H1 (cell line): ENCODE results near the gene IL18RAP. TPM values are rescaled to one million over a fixed set of nuclear protein-coding genes. Genes with fewer than 3 reads are reported as not detected.

Experiments
- CTCF ChIA-PET: fragments of 300-600 bp; sonication (Branson Sonifier 250); formaldehyde crosslinking; loops from one replicate; lab custom pipeline; 2021; ENCODE audit not compliant: partially characterized antibody; lab: Charles Lee
- POLR2A ChIA-PET: fragments of 300-600 bp; sonication (Branson Sonifier 250); formaldehyde crosslinking; loops from one replicate; lab custom pipeline; 2021; ENCODE audit warnings: inconsistent platforms; ENCODE audit not compliant: partially characterized antibody; lab: Charles Lee
- DNase-seq, 2 experiments: peaks; one replicate each; pipeline versions ENCODE4 v3.0.0 to v3.0.0-alpha.2; 2010 to 2022; ENCODE audit warnings: low spot score in 2 of 2, low read depth in 1 of 2, mixed read lengths in 1 of 2
- FAIRE-seq: peaks from 2 replicates; lab custom pipeline; 2011; peaks lifted over from hg19 to GRCh38; lab: Jason Lieb, UNC
- H2AFZ ChIP-seq: 2 replicates; pipeline ENCODE4 v1.8.1; 2012; ENCODE audit warnings: low read length, inconsistent platforms
- H2AK5ac ChIP-seq: 2 replicates; pipeline ENCODE4 v1.6.1; 2013; ENCODE audit warnings: low read depth, low read length
- H2BK120ac ChIP-seq: replicated peaks from 2 replicates; pipeline ENCODE3; 2013; ENCODE audit warnings: low read depth, low read length, inconsistent platforms
- H2BK12ac ChIP-seq: 2 replicates; pipeline ENCODE4 v1.6.1; 2013; ENCODE audit warnings: low read depth, low read length
- H2BK15ac ChIP-seq: 2 replicates; pipeline ENCODE4 v1.6.1; 2013; ENCODE audit warnings: low read length
- H2BK20ac ChIP-seq: 2 replicates; pipeline ENCODE4 v1.6.1; 2013; ENCODE audit warnings: low read length
- H2BK5ac ChIP-seq: 2 replicates; pipeline ENCODE4 v1.6.1; 2013; ENCODE audit warnings: low read depth, low read length
- H3K14ac ChIP-seq: 2 replicates; pipeline ENCODE4 v1.6.1; 2013; ENCODE audit warnings: inconsistent platforms; ENCODE audit not compliant: insufficient read length
- H3K18ac ChIP-seq: 2 replicates; pipeline ENCODE4 v1.6.1; 2013; ENCODE audit warnings: low read length; ENCODE audit errors: extremely low read depth
- H3K23ac ChIP-seq: 2 replicates; pipeline ENCODE4 v1.6.1; 2013; ENCODE audit warnings: inconsistent platforms; ENCODE audit not compliant: insufficient read length
- H3K23me2 ChIP-seq: 2 replicates; pipeline ENCODE4 v1.6.1; 2013; ENCODE audit warnings: low read depth, low read length
- H3K27ac ChIP-seq: 2 replicates; pipeline ENCODE4 v1.6.1; 2011; ENCODE audit warnings: low read depth, low read length, inconsistent platforms
- H3K27me3 ChIP-seq, 4 experiments: replicated peaks in 1 of 4; 1 replicate in 1 of 4; 2 replicates in 3 of 4; pipeline versions ENCODE4 v1.6.1 to v1.8.1; 2011 to 2013; ENCODE audit warnings: low read length in 3 of 4, mild to moderate bottlenecking in 3 of 4, inconsistent platforms in 2 of 4, mixed read lengths in 2 of 4, moderate library complexity in 1 of 4; ENCODE audit not compliant: control insufficient read depth in 3 of 4, insufficient read depth in 3 of 4; ENCODE audit errors: extremely low read depth in 1 of 4
- H3K36me3 ChIP-seq, 4 experiments: 2 replicates each; pipeline versions ENCODE4 v1.6.1 to v1.8.1; 2011 to 2013; ENCODE audit warnings: mild to moderate bottlenecking in 4 of 4, low read length in 3 of 4, moderate library complexity in 2 of 4, control low read depth in 1 of 4, inconsistent platforms in 1 of 4; ENCODE audit not compliant: insufficient read depth in 4 of 4, control insufficient read depth in 2 of 4
- H3K4ac ChIP-seq: replicated peaks from 2 replicates; pipeline ENCODE3; 2013; ENCODE audit warnings: low read length, low read depth, mixed read lengths, inconsistent platforms; ENCODE audit not compliant: insufficient read length
- H3K4me1 ChIP-seq, 4 experiments: replicated peaks in 1 of 4; 1 replicate in 1 of 4; 2 replicates in 3 of 4; pipeline versions ENCODE4 v1.6.1 to v1.8.1; 2011 to 2013; ENCODE audit warnings: low read length in 3 of 4, inconsistent platforms in 2 of 4, mixed read lengths in 1 of 4; ENCODE audit not compliant: insufficient read depth in 4 of 4, control insufficient read depth in 3 of 4
- H3K4me2 ChIP-seq, 2 experiments: 2 replicates each; pipeline versions ENCODE4 v1.6.1 to v1.8.1; 2011 to 2013; ENCODE audit warnings: low read depth in 2 of 2, low read length in 2 of 2, control low read depth in 1 of 2, inconsistent platforms in 1 of 2, mild to moderate bottlenecking in 1 of 2; ENCODE audit not compliant: insufficient read depth in 1 of 2
- H3K4me3 ChIP-seq, 4 experiments: fragments of 200-600, 300-600 bp in 1 of 4; sonication (generic), shearing (Covaris generic), sonication (Bioruptor Twin) in 1 of 4; 2 replicates each; pipeline versions ENCODE4 v1.5.1 to v1.8.1; 2011 to 2016; ENCODE audit warnings: low read length in 4 of 4, low read depth in 3 of 4, control low read depth in 2 of 4, inconsistent platforms in 2 of 4, mild to moderate bottlenecking in 2 of 4, mixed read lengths in 1 of 4, moderate library complexity in 1 of 4; ENCODE audit not compliant: insufficient read depth in 2 of 4; ENCODE audit errors: extremely low read depth in 1 of 4
- H3K56ac ChIP-seq: replicated peaks from 2 replicates; pipeline ENCODE3; 2013; ENCODE audit warnings: low read depth, mild to moderate bottlenecking, mixed read lengths, low read length, inconsistent platforms; ENCODE audit not compliant: insufficient read length
- H3K79me1 ChIP-seq: 2 replicates; pipeline ENCODE4 v1.6.1; 2013; ENCODE audit warnings: low read depth, low read length, control low read depth
- H3K79me2 ChIP-seq, 2 experiments: 2 replicates each; pipeline versions ENCODE4 v1.6.1 to v1.8.1; 2012 to 2013; ENCODE audit warnings: low read length in 2 of 2, mild to moderate bottlenecking in 2 of 2, inconsistent platforms in 1 of 2; ENCODE audit not compliant: insufficient read depth in 2 of 2, control insufficient read depth in 1 of 2
- H3K9ac ChIP-seq, 4 experiments: replicated peaks in 1 of 4; 1 replicate in 1 of 4; 2 replicates in 3 of 4; pipeline versions ENCODE4 v1.6.1 to v1.8.1; 2011 to 2013; ENCODE audit warnings: low read depth in 3 of 4, low read length in 3 of 4, control low read depth in 2 of 4, mild to moderate bottlenecking in 2 of 4, moderate library complexity in 2 of 4, inconsistent platforms in 1 of 4; ENCODE audit errors: extremely low read depth in 1 of 4
- H3K9me3 ChIP-seq, 2 experiments: 2 replicates each; pipeline versions ENCODE4 v1.6.1 to v1.8.1; 2012 to 2013; ENCODE audit warnings: mild to moderate bottlenecking in 2 of 2, moderate library complexity in 2 of 2, control low read depth in 1 of 2, inconsistent platforms in 1 of 2, low read depth in 1 of 2, low read length in 1 of 2, mixed read lengths in 1 of 2; ENCODE audit not compliant: insufficient read depth in 2 of 2
- H4K20me1 ChIP-seq, 2 experiments: replicated peaks in 1 of 2; 2 replicates each; pipeline versions ENCODE3 to v1.8.1; 2011 to 2013; ENCODE audit warnings: inconsistent platforms in 2 of 2, low read length in 2 of 2, mild to moderate bottlenecking in 1 of 2; ENCODE audit not compliant: insufficient read depth in 2 of 2, control insufficient read depth in 1 of 2
- H4K5ac ChIP-seq: 2 replicates; pipeline ENCODE4 v1.6.1; 2013; ENCODE audit warnings: low read length, low read depth, mixed read lengths, inconsistent platforms; ENCODE audit not compliant: insufficient read length
- H4K8ac ChIP-seq: 2 replicates; pipeline ENCODE4 v1.8.0; 2013; ENCODE audit warnings: mild to moderate bottlenecking, moderate library complexity, low read length, inconsistent platforms; ENCODE audit not compliant: insufficient read depth; ENCODE audit errors: extremely low read depth
- H4K91ac ChIP-seq: replicated peaks from 2 replicates; pipeline ENCODE3; 2013; ENCODE audit warnings: low read length, mixed read lengths, inconsistent platforms; ENCODE audit not compliant: insufficient read length
- ASH2L ChIP-seq: fragments of 200-600, 300-600 bp; sonication (generic); IDR thresholded peaks from one replicate; pipeline ENCODE4 v1.7.1; 2017; ENCODE audit warnings: low read length
- EZH2 ChIP-seq: fragments of 200-600 bp; sonication (generic); IDR thresholded peaks from 2 replicates; pipeline ENCODE4 v1.7.1; 2012; ENCODE audit warnings: low read depth, mild to moderate bottlenecking, moderate library complexity, low read length, inconsistent platforms; ENCODE audit not compliant: severe bottlenecking
- GABPA ChIP-seq: IDR thresholded peaks from 2 replicates; pipeline ENCODE4 v1.6.1; 2011; ENCODE audit warnings: mild to moderate bottlenecking, low read length, moderate library complexity, borderline replicate concordance; ENCODE audit not compliant: insufficient read depth
- POLR2A ChIP-seq, 2 experiments: IDR thresholded peaks; 1 replicate in 1 of 2; 2 replicates in 1 of 2; pipeline ENCODE4 v1.6.1; 2011; ENCODE audit warnings: low read depth in 2 of 2, low read length in 2 of 2, mild to moderate bottlenecking in 2 of 2; ENCODE audit errors: control extremely low read depth in 1 of 2
- RAD21 ChIP-seq, 2 experiments: IDR thresholded peaks in 1 of 2; conservative IDR thresholded peaks in 1 of 2; 2 replicates each; pipeline ENCODE4 v1.6.1; 2011; ENCODE audit warnings: low read depth in 2 of 2, low read length in 2 of 2, improper control_type of control experiment in 1 of 2, inconsistent platforms in 1 of 2, mild to moderate bottlenecking in 1 of 2, moderate library complexity in 1 of 2
- RNF2 ChIP-seq: fragments of 200-900, 300-1000 bp; sonication (generic); IDR thresholded peaks from 2 replicates; pipeline ENCODE4 v1.7.1; 2016; ENCODE audit warnings: borderline replicate concordance, low read depth, mild to moderate bottlenecking, antibody characterized with exemption, low read length; ENCODE audit not compliant: poor library complexity, severe bottlenecking; ENCODE audit errors: missing control alignments
- ZNF274 ChIP-seq: IDR thresholded peaks from 2 replicates; pipeline ENCODE4 v1.7.0; 2012; ENCODE audit warnings: low read length, borderline replicate concordance; ENCODE audit errors: extremely low read depth
- WGBS, 2 experiments: shearing (Covaris generic) in 1 of 2; methylation state at CpG; one replicate each; pipeline versions ENCODE4 v1.1.6 to v1.1.7; 2013 to 2015; ENCODE audit warnings: low lambda C conversion rate in 2 of 2, mixed read lengths in 2 of 2, inconsistent platforms in 1 of 2, low coverage in 1 of 2, missing lambda C conversion rate in 1 of 2; ENCODE audit not compliant: insufficient replicate concordance in 2 of 2, insufficient coverage in 1 of 2, insufficient read length in 1 of 2; ENCODE audit errors: extremely low coverage in 1 of 2, missing lambda C conversion rate in 1 of 2; 5-methylcytosine and 5-hydroxymethylcytosine counted together
- polyA plus RNA-seq, 7 experiments: library from polyadenylated mRNA; depleted of rRNA in 3 of 7; stranded (reverse) in 5 of 7; unstranded in 2 of 7; fragments of >200 nt in 5 of 7; fragments of 200-250 nt in 2 of 7; gene quantifications; 1 replicate in 5 of 7; 2 replicates in 1 of 7; 4 replicates in 1 of 7; pipeline versions ENCODE4 v1.2.1 to v1.2.3, GENCODE V29; 2011 to 2013; ENCODE audit warnings: missing spikeins in 2 of 7, mixed read lengths in 2 of 7
- total RNA-seq: library from RNA; stranded (reverse); fragmentation: NEBNext Ultra II Directional; extraction: Animal tissue kit (Norgen Biotek cat#: 25700); gene quantifications from 2 replicates; pipeline ENCODE4 v1.2.1, GENCODE V29; 2021
- TF ChIP-seq, protein P1 (sequence below): IDR thresholded peaks from 2 replicates; pipeline ENCODE4 v1.6.1; 2012; ENCODE audit warnings: inconsistent platforms

The IL18RAP gene
- total and polyA plus RNA-seq, 2 of the 8 experiments (the other 6 are each of a cell fraction or from before 2014, with no cell fraction given) = not detected

DNA sequence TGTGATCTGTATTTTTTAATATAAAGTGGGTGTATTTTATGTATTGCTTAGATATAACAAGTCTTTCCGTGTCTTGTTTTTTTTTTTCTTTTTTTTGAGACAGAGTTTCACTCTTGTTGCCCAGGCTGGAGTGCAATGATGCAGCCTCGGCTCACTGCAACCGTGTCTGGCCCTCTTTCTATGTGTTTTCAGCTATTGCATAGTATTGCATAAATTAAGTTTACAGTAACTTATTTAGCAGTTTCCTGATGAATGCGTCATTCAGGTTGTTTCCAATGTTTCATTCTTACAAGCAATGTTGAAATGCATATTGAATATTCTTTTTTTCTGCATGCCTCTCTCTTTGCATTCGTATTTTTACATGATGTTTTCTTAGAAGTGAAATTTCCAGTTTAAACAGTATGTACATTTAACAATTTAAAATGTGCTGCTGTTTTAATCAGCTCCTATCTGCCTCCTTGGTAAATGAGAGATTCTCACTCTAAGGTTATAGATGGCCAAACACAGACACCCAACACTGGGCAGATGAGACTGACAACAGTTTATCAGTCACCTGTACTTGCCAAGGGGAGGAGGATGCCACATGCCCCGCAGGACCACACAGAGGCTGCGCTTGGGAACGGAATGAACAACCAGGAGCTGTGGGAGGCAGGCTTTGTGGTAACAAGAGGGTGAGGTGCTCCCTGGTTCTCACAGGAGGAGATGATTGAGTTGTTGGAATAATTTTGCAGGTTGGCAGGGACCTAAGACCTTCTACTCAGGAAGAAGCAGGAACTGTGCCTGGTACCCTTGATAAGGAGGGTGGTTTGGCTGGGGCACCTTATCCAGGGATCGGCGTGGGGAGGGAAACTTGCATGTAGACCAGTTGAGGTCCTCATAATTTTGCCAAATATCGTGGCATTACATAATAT, 57.6 kb downstream of the IL18RAP start:
- POLR2A ChIA-PET = no interaction called here
- H4K20me1 ChIP-seq = no peaks in the 10 kb centered on the region
- WGBS, 2 experiments = 93% methylated on average over 11 of the region's 11 CpGs; no CpG with 5 or more reads in 1 of the 2 experiments
- TF ChIP-seq ASH2L (no peak), RAD21 (IDR thresholded peaks at IDR 0.05 in 1 of 2, conservative IDR thresholded peaks at IDR 0.05 in 1 of 2; ENCODE audit: low read depth in 2 of 2, low read length in 2 of 2) (no peak), POLR2A (IDR thresholded peaks at IDR 0.05; ENCODE audit: control extremely low read depth in 1 of 2, low read depth in 2 of 2, low read length in 2 of 2) (no peak), ZNF274 (no peak), RNF2 (no peak), GABPA (no peak), EZH2 (no peak)
- TF ChIP-seq, protein P1, sequence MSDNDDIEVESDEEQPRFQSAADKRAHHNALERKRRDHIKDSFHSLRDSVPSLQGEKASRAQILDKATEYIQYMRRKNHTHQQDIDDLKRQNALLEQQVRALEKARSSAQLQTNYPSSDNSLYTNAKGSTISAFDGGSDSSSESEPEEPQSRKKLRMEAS = no peak

More for the DNA sequence above, 57.6 kb downstream of the IL18RAP start:
- Histone ChIP-seq H3K79me1 (no peaks in the 10 kb centered on the region), H3K18ac (no peak overlapping the region), H3K36me3 (no peaks in the 10 kb centered on the region), H3K4me1 (peaks cover 0 to 2% (median 0%) of the 10 kb centered on the region in 4 experiments; a peak in 1 of 7 replicates), H3K23ac (no peak overlapping the region), H3K27ac (no peak overlapping the region), H4K8ac (no peak overlapping the region), H3K9me3 (no peaks in the 10 kb centered on the region), H3K4me3 (no peak overlapping the region), H2BK120ac (no peak overlapping the region), H3K79me2 (no peaks in the 10 kb centered on the region), H2BK5ac (no peak overlapping the region), H4K5ac (no peak overlapping the region), H3K14ac (no peak overlapping the region), H3K56ac (no peak overlapping the region), H2BK12ac (no peak overlapping the region), H3K4ac (no peak overlapping the region), H2BK20ac (no peak overlapping the region), H3K9ac (no peak overlapping the region), H4K91ac (no peak overlapping the region), H2AK5ac (no peak overlapping the region), H2BK15ac (no peak overlapping the region), H3K27me3 (0 out of 7 replicates have a peak, but pooled peaks cover 0 to 2% (median 0%) of the 10 kb centered on the region in 4 experiments), H3K4me2 (no peak overlapping the region), H3K23me2 (no peaks in the 10 kb centered on the region), H2AFZ (peak overlapping the region; percentile 26; the same call in 1 of the 2 replicates)
- DNase-seq (no peak), FAIRE-seq (no peak)
- CTCF ChIA-PET = interaction anchor here (1.4 to 7.1 kb wide), 3 partner anchors 9 to 135 kb away, joined by 3 to 54 read pairs (median 3); partner anchors contain the start of gene SLC9A4
